ENCODE results near the gene USP27X. TPM values are rescaled to one million over a fixed set of nuclear protein-coding genes. Genes with fewer than 3 reads are reported as not detected.

Gene USP27X
- total and polyA plus RNA-seq, 2 of the 4 experiments (the other 2 are of a cell fraction): 2.7 to 6.3 TPM

GRCh38 chrX:49880668-49881067, 1.4 kb downstream of the USP27X start:
- Histone ChIP-seq H3K9ac (ENCODE audit: low read depth, low read length) (no peak overlapping the region), H3K9me1 (ENCODE audit: insufficient read depth, low read length) (peaks cover 21% of the 10 kb centered on the region; the same call in 1 of the 2 replicates), H3K27me3 (ENCODE audit: control insufficient read depth, insufficient read depth, low read length) (peaks cover 2% of the 10 kb centered on the region; the same call in 1 of the 2 replicates), H2BK20ac (ENCODE audit: low read depth, low read length) (no peak overlapping the region), H4K91ac (ENCODE audit: insufficient read depth, low read depth, low read length) (no peak overlapping the region), H3K79me1 (ENCODE audit: low read depth in 1 of 2, low read length in 2 of 2) (peaks cover 6 to 11% of the 10 kb centered on the region in 2 experiments; a peak in 2 of 4 replicates), H3K9me3 (ENCODE audit: control insufficient read depth, insufficient read depth, low read length) (no peaks in the 10 kb centered on the region; the same call in 1 of the 2 replicates), H3K4ac (ENCODE audit: low read depth, low read length) (no peak overlapping the region), H2BK15ac (ENCODE audit: low read depth, low read length) (no peak overlapping the region), H3K23ac (ENCODE audit: low read depth, low read length) (no peak overlapping the region), H3K14ac (replicated peaks; ENCODE audit: low read depth, low read length) (no peak overlapping the region), H3K36me3 (ENCODE audit: control insufficient read depth, insufficient read depth, low read length) (no peaks in the 10 kb centered on the region), H3K4me1 (ENCODE audit: control insufficient read depth, insufficient read depth, low read length) (peaks cover 3% of the 10 kb centered on the region; the same call in 1 of the 2 replicates), H4K5ac (ENCODE audit: low read depth, low read length) (no peak overlapping the region), H2AK9ac (replicated peaks; ENCODE audit: low read depth, low read length, poor library complexity) (no peak overlapping the region), H4K20me1 (ENCODE audit: insufficient read depth, low read length) (no peaks in the 10 kb centered on the region; the same call in 1 of the 2 replicates), H2BK5ac (ENCODE audit: low read depth, low read length, poor library complexity, severe bottlenecking) (no peak overlapping the region), H3K4me2 (ENCODE audit: low read depth, low read length) (peak overlapping the region; percentile 97; the same call in 1 of the 2 replicates), H3K56ac (ENCODE audit: extremely low read depth, insufficient read depth, low read length) (no peak overlapping the region), H3K27ac (ENCODE audit: insufficient read depth, low read length) (no peak overlapping the region), H2AK5ac (ENCODE audit: low read depth, low read length) (no peak overlapping the region), H3K4me3 (ENCODE audit: insufficient read depth, low read depth, low read length) (no peak overlapping the region), H3K18ac (ENCODE audit: low read depth, low read length) (no peak overlapping the region), H2AFZ (replicated peaks; ENCODE audit: low read length, poor library complexity) (no peak overlapping the region), H4K8ac (ENCODE audit: low read depth in 2 of 2, low read length in 2 of 2) (no peak overlapping the region), H2BK120ac (ENCODE audit: low read depth, low read length) (no peak overlapping the region)
- 43% methylated on average over 3 of the region's 12 CpGs; no CpG with 5 or more reads in 1 of the 2 experiments for WGBS, 2 experiments (ENCODE audit: extremely low coverage in 2 of 2, insufficient read length in 1 of 2)
- intact Hi-C loops (cut with micrococcal nuclease) (loop anchor here (10.0 kb wide), 1 partner anchor 704 kb away; no protein-coding TSS in a partner anchor), in situ Hi-C loops (cut with MboI; ENCODE audit: low sequenced_read_pairs) (no loop called here), dilution Hi-C loops (cut with HindIII; ENCODE audit: low sequenced_read_pairs, unreplicated experiment) (no loop called here)
- BruUV-seq (replicated peaks): no TSS peak
- CTCF ChIA-PET: no interaction called here
- DNase-seq (no peak), ATAC-seq (ENCODE audit: low read depth) (no peak)
- POLR2A ChIA-PET (ENCODE audit: unreplicated experiment): no interaction called here
- TF ChIP-seq, protein P1, sequence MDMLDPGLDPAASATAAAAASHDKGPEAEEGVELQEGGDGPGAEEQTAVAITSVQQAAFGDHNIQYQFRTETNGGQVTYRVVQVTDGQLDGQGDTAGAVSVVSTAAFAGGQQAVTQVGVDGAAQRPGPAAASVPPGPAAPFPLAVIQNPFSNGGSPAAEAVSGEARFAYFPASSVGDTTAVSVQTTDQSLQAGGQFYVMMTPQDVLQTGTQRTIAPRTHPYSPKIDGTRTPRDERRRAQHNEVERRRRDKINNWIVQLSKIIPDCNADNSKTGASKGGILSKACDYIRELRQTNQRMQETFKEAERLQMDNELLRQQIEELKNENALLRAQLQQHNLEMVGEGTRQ (IDR thresholded peaks at IDR 0.05; ENCODE audit: low read depth, low read length): no peak
- TF ChIP-seq MXI1 (IDR thresholded peaks at IDR 0.05; ENCODE audit: borderline replicate concordance, low read depth, low read length) (no peak), MAZ (IDR thresholded peaks at IDR 0.05; ENCODE audit: borderline replicate concordance, low read depth, low read length) (no peak), RFX5 (IDR thresholded peaks at IDR 0.05; ENCODE audit: low read depth, low read length) (no peak), FOS (IDR thresholded peaks at IDR 0.05; ENCODE audit: low read depth, low read length) (no peak), BHLHE40 (IDR thresholded peaks at IDR 0.05; ENCODE audit: low read depth, low read length) (no peak), RCOR1 (IDR thresholded peaks at IDR 0.05; ENCODE audit: insufficient replicate concordance, low read length) (no peak), RAD21 (IDR thresholded peaks at IDR 0.05; ENCODE audit: low read length) (no peak), NFE2L2 (IDR thresholded peaks at IDR 0.05; ENCODE audit: low read depth, low read length) (no peak), CEBPB (IDR thresholded peaks at IDR 0.05; ENCODE audit: low read depth, low read length) (no peak), POLR2A (IDR thresholded peaks at IDR 0.05; ENCODE audit: low read depth, low read length) (no peak), MAFK (IDR thresholded peaks at IDR 0.05; ENCODE audit: low read depth, low read length) (no peak)
- TF ChIP-seq, protein P2, sequence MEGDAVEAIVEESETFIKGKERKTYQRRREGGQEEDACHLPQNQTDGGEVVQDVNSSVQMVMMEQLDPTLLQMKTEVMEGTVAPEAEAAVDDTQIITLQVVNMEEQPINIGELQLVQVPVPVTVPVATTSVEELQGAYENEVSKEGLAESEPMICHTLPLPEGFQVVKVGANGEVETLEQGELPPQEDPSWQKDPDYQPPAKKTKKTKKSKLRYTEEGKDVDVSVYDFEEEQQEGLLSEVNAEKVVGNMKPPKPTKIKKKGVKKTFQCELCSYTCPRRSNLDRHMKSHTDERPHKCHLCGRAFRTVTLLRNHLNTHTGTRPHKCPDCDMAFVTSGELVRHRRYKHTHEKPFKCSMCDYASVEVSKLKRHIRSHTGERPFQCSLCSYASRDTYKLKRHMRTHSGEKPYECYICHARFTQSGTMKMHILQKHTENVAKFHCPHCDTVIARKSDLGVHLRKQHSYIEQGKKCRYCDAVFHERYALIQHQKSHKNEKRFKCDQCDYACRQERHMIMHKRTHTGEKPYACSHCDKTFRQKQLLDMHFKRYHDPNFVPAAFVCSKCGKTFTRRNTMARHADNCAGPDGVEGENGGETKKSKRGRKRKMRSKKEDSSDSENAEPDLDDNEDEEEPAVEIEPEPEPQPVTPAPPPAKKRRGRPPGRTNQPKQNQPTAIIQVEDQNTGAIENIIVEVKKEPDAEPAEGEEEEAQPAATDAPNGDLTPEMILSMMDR (conservative IDR thresholded peaks at IDR 0.05; ENCODE audit: low read depth, low read length): no peak
- TF ChIP-seq, protein P3, sequence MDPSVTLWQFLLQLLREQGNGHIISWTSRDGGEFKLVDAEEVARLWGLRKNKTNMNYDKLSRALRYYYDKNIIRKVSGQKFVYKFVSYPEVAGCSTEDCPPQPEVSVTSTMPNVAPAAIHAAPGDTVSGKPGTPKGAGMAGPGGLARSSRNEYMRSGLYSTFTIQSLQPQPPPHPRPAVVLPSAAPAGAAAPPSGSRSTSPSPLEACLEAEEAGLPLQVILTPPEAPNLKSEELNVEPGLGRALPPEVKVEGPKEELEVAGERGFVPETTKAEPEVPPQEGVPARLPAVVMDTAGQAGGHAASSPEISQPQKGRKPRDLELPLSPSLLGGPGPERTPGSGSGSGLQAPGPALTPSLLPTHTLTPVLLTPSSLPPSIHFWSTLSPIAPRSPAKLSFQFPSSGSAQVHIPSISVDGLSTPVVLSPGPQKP (IDR thresholded peaks at IDR 0.05; ENCODE audit: borderline replicate concordance, low read depth, low read length): no peak
